ENCODE measurements around the gene CDKN1A. TPM values are rescaled to one million over a fixed set of nuclear protein-coding genes. Genes with fewer than 3 reads are reported as not detected.

CDKN1A gene
- total RNA-seq, 1 donor from 2014 or later: 45.3 TPM

- peaks cover 30% of the 10 kb centered on the region for H3K27me3 Mint-ChIP-seq (ENCODE audit: low read depth)
- no peak overlapping the region for H3K27ac Mint-ChIP-seq
- H3K4me1 Mint-ChIP-seq (ENCODE audit: low read depth): peaks cover 5% of the 10 kb centered on the region
Measured at GRCh38 chr6:36660771-36661471, 17.6 kb upstream of the CDKN1A start.

GRCh38 chr6:36662380-36662779 lies 16.1 kb upstream of the CDKN1A start:
- intact Hi-C loops (cut with micrococcal nuclease): no loop called here
- peaks cover 5% of the 10 kb centered on the region for H3K4me1 Mint-ChIP-seq (ENCODE audit: low read depth)
- H3K9me3 Mint-ChIP-seq: no peaks in the 10 kb centered on the region
- no peaks in the 10 kb centered on the region for H3K36me3 Mint-ChIP-seq (ENCODE audit: low read depth)
- no peak for DNase-seq (ENCODE audit: low spot score)
- H3K4me3 Mint-ChIP-seq (ENCODE audit: low read depth): no peak overlapping the region
- H3K27ac Mint-ChIP-seq: no peak overlapping the region
- H3K27me3 Mint-ChIP-seq (ENCODE audit: low read depth): peaks cover 22% of the 10 kb centered on the region

More at GRCh38 chr6:36660771-36661471, 17.6 kb upstream of the CDKN1A start:
- Mint-ChIP-seq H3K4me3 (ENCODE audit: low read depth) (no peak overlapping the region), H3K36me3 (ENCODE audit: low read depth) (no peaks in the 10 kb centered on the region), H3K9me3 (no peaks in the 10 kb centered on the region)
- intact Hi-C loops (cut with micrococcal nuclease): no loop called here
- no peak for DNase-seq (ENCODE audit: low spot score)

GRCh38 chr6:36662827-36663256 lies 15.7 kb upstream of the CDKN1A start:
- peaks cover 5% of the 10 kb centered on the region for H3K4me1 Mint-ChIP-seq (ENCODE audit: low read depth)

GRCh38 chr6:36663504-36664446 lies 14.7 kb upstream of the CDKN1A start:
- no peak for DNase-seq (ENCODE audit: low spot score)
- no peak overlapping the region for H3K27ac Mint-ChIP-seq
- no peaks in the 10 kb centered on the region for H3K9me3 Mint-ChIP-seq
- H3K4me1 Mint-ChIP-seq (ENCODE audit: low read depth): peaks cover 5% of the 10 kb centered on the region
- H3K4me3 Mint-ChIP-seq (ENCODE audit: low read depth): no peak overlapping the region
- H3K36me3 Mint-ChIP-seq (ENCODE audit: low read depth): no peaks in the 10 kb centered on the region
- intact Hi-C loops (cut with micrococcal nuclease): no loop called here
- peaks cover 13% of the 10 kb centered on the region for H3K27me3 Mint-ChIP-seq (ENCODE audit: low read depth)

More at GRCh38 chr6:36662827-36663256, 15.7 kb upstream of the CDKN1A start:
- H3K4me3 Mint-ChIP-seq (ENCODE audit: low read depth): no peak overlapping the region
- DNase-seq (ENCODE audit: low spot score): no peak
- H3K27me3 Mint-ChIP-seq (ENCODE audit: low read depth): peaks cover 18% of the 10 kb centered on the region
- H3K36me3 Mint-ChIP-seq (ENCODE audit: low read depth): no peaks in the 10 kb centered on the region
- H3K9me3 Mint-ChIP-seq: no peaks in the 10 kb centered on the region
- H3K27ac Mint-ChIP-seq: no peak overlapping the region
- intact Hi-C loops (cut with micrococcal nuclease): no loop called here

GRCh38 chr6:36665180-36665579 lies 13.3 kb upstream of the CDKN1A start:
- Mint-ChIP-seq H3K36me3 (ENCODE audit: low read depth) (no peaks in the 10 kb centered on the region), H3K4me1 (ENCODE audit: low read depth) (peaks cover 5% of the 10 kb centered on the region), H3K4me3 (ENCODE audit: low read depth) (no peak overlapping the region), H3K27ac (no peak overlapping the region), H3K9me3 (no peaks in the 10 kb centered on the region), H3K27me3 (ENCODE audit: low read depth) (peaks cover under 1% of the 10 kb centered on the region)
- intact Hi-C loops (cut with micrococcal nuclease): no loop called here
- no peak for DNase-seq (ENCODE audit: low spot score)

GRCh38 chr6:36666287-36666686 lies 12.2 kb upstream of the CDKN1A start:
- Mint-ChIP-seq H3K36me3 (ENCODE audit: low read depth) (no peaks in the 10 kb centered on the region), H3K9me3 (no peaks in the 10 kb centered on the region), H3K4me3 (ENCODE audit: low read depth) (no peak overlapping the region), H3K4me1 (ENCODE audit: low read depth) (peaks cover 5% of the 10 kb centered on the region), H3K27me3 (ENCODE audit: low read depth) (no peaks in the 10 kb centered on the region), H3K27ac (no peak overlapping the region)
- intact Hi-C loops (cut with micrococcal nuclease): no loop called here
- no peak for DNase-seq (ENCODE audit: low spot score)

GRCh38 chr6:36666826-36667591 lies 11.5 kb upstream of the CDKN1A start:
- H3K9me3 Mint-ChIP-seq: no peaks in the 10 kb centered on the region
- no peak for DNase-seq (ENCODE audit: low spot score)
- no peak overlapping the region for H3K27ac Mint-ChIP-seq
- H3K4me1 Mint-ChIP-seq (ENCODE audit: low read depth): peaks cover 5% of the 10 kb centered on the region
- no peaks in the 10 kb centered on the region for H3K36me3 Mint-ChIP-seq (ENCODE audit: low read depth)
- no peak overlapping the region for H3K4me3 Mint-ChIP-seq (ENCODE audit: low read depth)
- intact Hi-C loops (cut with micrococcal nuclease): no loop called here
- no peaks in the 10 kb centered on the region for H3K27me3 Mint-ChIP-seq (ENCODE audit: low read depth)

GRCh38 chr6:36668591-36668990 lies 9.9 kb upstream of the CDKN1A start:
- H3K9me3 Mint-ChIP-seq: no peaks in the 10 kb centered on the region
- H3K4me3 Mint-ChIP-seq (ENCODE audit: low read depth): no peak overlapping the region
- no peaks in the 10 kb centered on the region for H3K27me3 Mint-ChIP-seq (ENCODE audit: low read depth)
- intact Hi-C loops (cut with micrococcal nuclease): no loop called here
- no peak overlapping the region for H3K27ac Mint-ChIP-seq
- DNase-seq (ENCODE audit: low spot score): no peak
- no peaks in the 10 kb centered on the region for H3K36me3 Mint-ChIP-seq (ENCODE audit: low read depth)
- H3K4me1 Mint-ChIP-seq (ENCODE audit: low read depth): peaks cover 1% of the 10 kb centered on the region

- Mint-ChIP-seq H3K27me3 (ENCODE audit: low read depth) (no peaks in the 10 kb centered on the region), H3K4me3 (ENCODE audit: low read depth) (no peak overlapping the region), H3K9me3 (no peaks in the 10 kb centered on the region), H3K36me3 (ENCODE audit: low read depth) (no peaks in the 10 kb centered on the region), H3K27ac (no peak overlapping the region), H3K4me1 (ENCODE audit: low read depth) (peaks cover 1% of the 10 kb centered on the region)
- intact Hi-C loops (cut with micrococcal nuclease): no loop called here
- DNase-seq (ENCODE audit: low spot score): no peak
Measured at GRCh38 chr6:36669002-36669401, 9.5 kb upstream of the CDKN1A start.

- Mint-ChIP-seq H3K27me3 (ENCODE audit: low read depth) (no peaks in the 10 kb centered on the region), H3K4me1 (ENCODE audit: low read depth) (peaks cover 2% of the 10 kb centered on the region), H3K36me3 (ENCODE audit: low read depth) (no peaks in the 10 kb centered on the region), H3K27ac (no peak overlapping the region), H3K9me3 (no peaks in the 10 kb centered on the region), H3K4me3 (ENCODE audit: low read depth) (no peak overlapping the region)
- no peak for DNase-seq (ENCODE audit: low spot score)
- intact Hi-C loops (cut with micrococcal nuclease): no loop called here
Measured at GRCh38 chr6:36670271-36670670, 8.2 kb upstream of the CDKN1A start.

- Mint-ChIP-seq H3K4me1 (ENCODE audit: low read depth) (peaks cover 11% of the 10 kb centered on the region), H3K36me3 (ENCODE audit: low read depth) (no peaks in the 10 kb centered on the region), H3K9me3 (no peaks in the 10 kb centered on the region), H3K27me3 (ENCODE audit: low read depth) (no peaks in the 10 kb centered on the region), H3K4me3 (ENCODE audit: low read depth) (no peak overlapping the region), H3K27ac (no peak overlapping the region)
- no peak for DNase-seq (ENCODE audit: low spot score)
- intact Hi-C loops (cut with micrococcal nuclease): no loop called here
Measured at GRCh38 chr6:36671687-36672375, 6.7 kb upstream of the CDKN1A start.

GRCh38 chr6:36673882-36674281 lies 4.6 kb upstream of the CDKN1A start:
- Mint-ChIP-seq H3K36me3 (ENCODE audit: low read depth) (peaks cover 4% of the 10 kb centered on the region), H3K9me3 (no peaks in the 10 kb centered on the region), H3K4me3 (ENCODE audit: low read depth) (no peak overlapping the region), H3K27ac (no peak overlapping the region), H3K27me3 (ENCODE audit: low read depth) (peaks cover 3% of the 10 kb centered on the region), H3K4me1 (ENCODE audit: low read depth) (peaks cover 29% of the 10 kb centered on the region)
- intact Hi-C loops (cut with micrococcal nuclease): no loop called here
- DNase-seq (ENCODE audit: low spot score): no peak
